ENCODE data around the gene METTL27.
"Not testable (repeated sequence)": the region's sequence is repeated elsewhere in the genome, so short reads cannot be mapped to it uniquely, and the experiment has no call there.

METTL27 gene

DNA sequence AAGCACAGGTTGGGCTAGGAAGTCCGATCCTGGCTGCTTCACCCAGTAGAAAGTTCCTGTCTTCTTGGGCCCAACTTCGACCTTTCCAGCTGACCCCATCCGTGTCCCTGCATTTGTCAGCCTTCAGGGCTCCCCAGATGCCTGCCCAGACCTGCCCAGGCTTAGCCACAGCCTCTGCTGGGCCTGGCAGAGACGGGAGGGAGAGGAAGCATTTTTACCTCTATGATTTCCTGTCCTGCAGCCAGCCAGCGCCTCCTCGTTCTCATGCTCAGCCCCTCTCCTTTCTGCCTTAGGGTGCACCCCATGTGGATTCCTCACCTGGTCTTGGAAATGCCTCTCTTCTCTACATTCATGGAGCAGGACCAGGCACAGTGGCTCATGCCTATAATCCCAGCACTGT, 3.7 kb downstream of the METTL27 start:
- no peak for DNase-seq

GRCh38 chr7:73837167-73837566, 5.1 kb downstream of the METTL27 start:
- not testable (repeated sequence) for DNase-seq

- no peak for DNase-seq
These were observed 7.6 kb downstream of the METTL27 start for GRCh38 chr7:73834626-73835191.

DNA sequence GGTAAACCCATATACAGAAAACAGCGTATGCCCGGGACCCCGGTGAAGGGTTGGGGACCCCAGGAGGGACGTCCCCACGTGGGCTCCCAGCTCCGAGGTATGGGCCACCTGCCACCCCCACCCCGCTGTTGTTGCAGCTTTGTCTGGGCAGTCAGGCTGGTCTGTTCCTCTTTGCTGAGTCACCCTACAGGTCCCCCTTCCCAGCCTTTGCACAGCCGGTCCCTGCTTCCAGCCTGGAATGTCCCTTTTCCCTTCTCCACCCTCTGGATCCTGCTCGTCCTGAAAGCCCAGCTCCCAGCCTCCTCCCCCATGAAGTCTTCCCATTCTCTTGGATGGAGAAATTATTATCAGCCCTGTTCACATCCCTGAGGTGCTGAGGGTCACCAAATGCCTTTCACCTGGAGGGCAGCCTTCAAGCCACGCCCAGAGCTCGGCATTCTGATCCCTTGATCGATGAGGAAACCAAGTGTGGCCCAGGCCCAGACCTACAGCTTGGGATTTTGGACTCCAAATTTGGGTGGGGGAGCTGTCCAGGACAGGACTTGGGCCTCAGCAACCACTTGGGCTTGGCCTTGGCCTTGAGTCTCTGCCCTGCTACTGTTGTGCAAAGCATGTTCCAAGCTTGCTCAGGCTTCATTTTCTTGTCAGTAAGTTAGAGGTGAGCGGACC, 8.9 kb downstream of the METTL27 start:
- DNase-seq = peak; percentile 95

DNA sequence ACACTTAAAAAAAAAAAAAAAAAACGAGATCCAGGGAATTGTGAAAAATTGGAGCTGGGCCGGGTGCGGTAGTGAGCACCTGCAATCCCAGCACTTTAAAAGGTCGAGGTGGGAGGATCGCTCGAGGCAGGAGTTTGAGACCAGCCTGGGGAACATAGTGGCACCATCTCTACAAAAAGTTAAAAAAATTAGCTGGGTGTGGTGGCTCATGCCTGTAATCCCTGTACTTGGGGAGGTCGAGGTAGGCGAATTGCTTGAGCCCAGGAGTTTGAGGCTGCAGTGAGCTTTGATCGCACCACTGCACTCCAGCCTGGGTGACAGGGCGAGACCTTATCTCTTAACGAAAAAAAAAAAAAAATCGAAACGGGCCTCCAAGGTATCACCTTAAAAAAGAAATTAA, 9.5 kb downstream of the METTL27 start:
- DNase-seq = no peak

- DNase-seq = peak; percentile 97
These were observed 10.3 kb downstream of the METTL27 start for GRCh38 chr7:73831834-73832651.

DNA sequence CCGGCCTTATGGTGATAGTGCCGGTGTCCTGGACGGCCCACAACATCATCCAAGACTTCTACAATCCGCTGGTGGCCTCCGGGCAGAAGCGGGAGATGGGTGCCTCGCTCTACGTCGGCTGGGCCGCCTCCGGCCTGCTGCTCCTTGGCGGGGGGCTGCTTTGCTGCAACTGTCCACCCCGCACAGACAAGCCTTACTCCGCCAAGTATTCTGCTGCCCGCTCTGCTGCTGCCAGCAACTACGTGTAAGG, 10.8 kb downstream of the METTL27 start:
- no peak for DNase-seq

DNA sequence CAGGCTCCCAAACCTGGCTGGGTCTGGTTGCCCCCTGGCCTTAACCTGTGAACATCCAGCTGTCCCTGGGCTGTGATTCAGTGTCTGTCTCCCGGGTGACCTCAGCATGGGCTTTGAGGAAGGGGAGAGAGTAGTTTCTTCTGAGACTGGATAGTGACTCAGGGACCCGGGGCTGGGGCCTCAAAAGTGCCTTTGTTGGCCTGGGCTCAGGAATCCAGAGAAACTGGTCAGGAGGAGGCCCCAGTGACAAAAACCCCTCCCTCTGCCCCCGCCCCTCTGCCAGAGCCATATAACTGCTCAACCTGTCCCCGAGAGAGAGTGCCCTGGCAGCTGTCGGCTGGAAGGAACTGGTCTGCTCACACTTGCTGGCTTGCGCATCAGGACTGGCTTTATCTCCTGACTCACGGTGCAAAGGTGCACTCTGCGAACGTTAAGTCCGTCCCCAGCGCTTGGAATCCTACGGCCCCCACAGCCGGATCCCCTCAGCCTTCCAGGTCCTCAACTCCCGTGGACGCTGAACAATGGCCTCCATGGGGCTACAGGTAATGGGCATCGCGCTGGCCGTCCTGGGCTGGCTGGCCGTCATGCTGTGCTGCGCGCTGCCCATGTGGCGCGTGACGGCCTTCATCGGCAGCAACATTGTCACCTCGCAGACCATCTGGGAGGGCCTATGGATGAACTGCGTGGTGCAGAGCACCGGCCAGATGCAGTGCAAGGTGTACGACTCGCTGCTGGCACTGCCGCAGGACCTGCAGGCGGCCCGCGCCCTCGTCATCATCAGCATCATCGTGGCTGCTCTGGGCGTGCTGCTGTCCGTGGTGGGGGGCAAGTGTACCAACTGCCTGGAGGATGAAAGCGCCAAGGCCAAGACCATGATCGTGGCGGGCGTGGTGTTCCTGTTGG, 11.4 kb downstream of the METTL27 start, which contains the start of gene CLDN4:
TSS of gene CLDN4 (plus strand) at position 316 of the 903 bp plus-strand sequence. CDS start at position 522, 206 bp downstream.
- DNase-seq = peak; percentile 99

DNA sequence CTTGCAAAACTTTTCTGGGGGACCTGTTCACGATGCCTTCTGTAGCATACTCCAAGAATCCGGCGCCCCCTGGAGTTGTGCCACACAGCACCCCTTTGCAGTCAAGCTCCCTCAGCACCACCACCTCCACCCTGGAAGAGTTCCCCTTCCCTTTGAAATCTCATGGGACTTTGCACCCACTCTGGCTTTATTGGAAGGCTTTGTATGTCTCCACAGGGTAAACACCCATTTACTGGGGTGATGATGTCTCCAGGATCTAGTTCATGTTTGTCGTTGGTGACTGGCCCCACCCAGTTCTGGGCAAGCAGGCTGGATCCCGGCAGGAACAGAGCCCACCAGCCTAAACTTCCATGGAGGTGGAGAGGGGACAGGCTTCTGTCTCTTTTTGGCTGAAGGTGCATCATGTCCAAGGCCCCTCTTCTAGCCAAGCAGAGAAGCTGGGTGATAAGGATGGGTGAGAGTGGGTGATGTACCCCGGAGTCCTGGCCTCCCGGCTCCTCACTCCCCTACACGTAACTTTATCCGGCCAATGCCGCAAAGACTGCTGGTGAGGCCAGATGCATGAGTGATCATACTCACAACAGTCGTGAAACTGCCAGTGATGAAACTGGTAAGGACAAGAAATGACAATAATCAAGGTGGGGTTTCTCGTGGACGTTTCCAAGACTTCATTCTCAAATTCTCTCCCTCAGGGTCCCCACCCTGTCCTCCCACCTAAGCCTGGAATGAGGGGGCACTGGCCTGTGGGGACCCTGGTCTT, 12.2 kb downstream of the METTL27 start:
- no peak for DNase-seq

- DNase-seq = peak; percentile 91
These were observed 12.8 kb downstream of the METTL27 start for GRCh38 chr7:73829505-73829904.

GRCh38 chr7:73828972-73829371, 13.3 kb downstream of the METTL27 start:
- DNase-seq = no peak

DNA sequence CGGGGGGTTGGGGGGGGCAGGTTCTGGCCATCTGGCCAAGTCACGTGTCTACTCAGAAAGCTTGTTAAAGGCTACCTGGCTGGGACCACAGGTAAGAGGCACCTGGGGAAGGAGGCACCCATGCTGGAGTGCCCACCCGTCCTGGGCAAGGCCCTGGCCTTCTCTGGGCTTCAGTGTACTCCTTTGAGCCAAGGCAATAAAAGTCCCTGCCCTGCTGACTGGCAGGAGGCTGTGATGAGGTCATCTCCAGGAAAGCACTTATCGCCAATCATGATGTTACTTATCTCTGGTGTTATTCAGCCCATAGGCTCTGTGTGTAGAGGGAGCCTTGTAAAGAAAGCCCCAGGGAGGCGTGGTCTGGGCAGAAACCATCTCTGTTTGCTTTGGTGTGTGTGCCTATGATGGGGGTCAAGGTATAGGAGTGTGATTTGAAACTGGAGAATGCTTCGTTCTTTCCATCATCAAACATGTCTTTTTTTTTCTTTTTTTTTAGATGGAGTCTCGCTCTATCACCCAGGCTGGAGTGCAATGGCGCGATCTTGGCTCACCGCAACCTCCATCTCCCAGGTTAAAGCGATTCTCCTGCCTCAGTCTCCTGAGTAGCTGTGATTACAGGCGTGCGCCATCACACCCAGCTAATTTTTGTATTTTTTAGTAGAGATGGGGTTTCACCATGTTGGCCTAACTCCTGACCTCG, 14.1 kb downstream of the METTL27 start:
- DNase-seq = peak; percentile 94

DNA sequence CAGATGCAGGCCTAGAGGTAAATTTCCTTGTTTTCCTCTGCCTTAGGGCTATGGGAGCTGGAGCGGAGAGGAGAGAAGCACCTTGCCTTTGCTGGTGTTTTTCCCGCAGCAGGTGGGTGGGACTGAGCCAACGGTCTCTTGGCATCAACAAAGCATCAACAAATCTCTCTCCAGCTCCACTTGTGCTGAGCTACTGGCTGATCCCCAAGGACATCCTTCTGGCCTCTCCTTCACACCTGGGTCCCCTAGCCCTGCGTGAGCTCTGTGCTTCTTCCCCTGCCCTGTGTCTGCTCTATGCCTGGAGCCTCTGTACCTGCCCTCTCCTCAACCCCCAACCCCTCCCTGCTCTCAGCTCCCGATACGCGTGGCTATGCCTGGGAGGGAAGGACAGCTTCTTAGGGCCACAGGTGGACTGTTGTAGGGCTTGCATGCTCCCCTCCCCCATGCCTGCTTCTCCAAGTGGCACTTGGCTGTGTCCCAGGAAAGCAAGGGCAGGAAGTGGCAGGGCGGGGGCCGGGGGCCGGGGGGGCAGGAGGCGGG, 14.7 kb downstream of the METTL27 start:
- DNase-seq = peak; percentile 85

DNA sequence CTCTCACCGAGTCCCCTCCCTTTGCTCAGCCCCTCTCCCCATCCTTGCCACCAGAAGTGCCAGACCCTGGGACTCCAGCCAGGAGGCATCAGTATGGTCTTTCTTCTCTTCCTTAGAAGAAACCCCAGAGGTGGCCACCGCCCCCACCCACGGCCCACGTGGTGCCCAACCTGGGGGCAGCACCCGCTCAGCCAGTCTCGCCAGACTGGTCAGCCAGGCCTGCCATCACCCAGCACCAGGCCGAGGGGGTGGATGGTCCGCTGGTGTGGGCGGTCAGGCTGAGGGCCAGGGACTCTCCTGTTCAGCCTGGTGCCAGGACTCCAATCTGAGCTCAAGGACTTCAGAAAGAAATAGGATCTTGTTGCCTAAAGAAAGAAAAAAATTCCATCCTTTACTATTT, 17.3 kb downstream of the METTL27 start:
- DNase-seq = no peak

DNA sequence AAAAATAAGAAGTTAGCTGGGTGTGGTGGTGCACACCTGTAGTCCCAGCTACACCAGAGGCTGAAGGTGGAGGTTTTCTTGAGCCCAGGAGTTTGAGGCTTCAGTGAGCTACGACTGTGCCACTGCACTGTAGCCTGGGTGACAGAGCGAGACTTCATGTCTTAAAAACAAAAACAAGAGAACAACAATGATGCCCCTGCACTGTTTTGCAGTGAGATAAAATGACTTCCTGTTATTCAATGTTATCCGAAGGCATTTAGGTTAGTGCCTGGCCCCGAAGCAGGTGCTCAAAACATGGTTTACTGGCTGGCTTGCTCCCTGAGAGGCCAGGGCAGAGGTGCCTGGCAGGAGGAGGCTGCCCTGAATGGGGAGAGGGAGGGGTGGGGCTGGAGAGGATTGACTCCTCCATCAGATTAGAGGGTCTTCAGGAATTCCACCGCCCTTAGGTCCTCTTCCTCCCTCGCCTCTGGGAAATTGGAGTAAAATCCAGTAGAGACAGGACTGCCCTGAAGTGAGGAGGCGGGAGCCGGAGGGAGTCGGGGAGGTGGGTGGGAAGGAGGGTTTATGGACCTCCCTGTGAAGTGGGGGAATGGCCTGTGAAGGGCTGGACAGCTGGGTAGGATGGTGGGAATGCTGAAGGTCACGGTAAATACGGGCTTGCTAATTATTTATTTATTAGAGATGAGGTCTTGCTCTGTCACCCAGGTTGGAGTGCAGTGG, 18.3 kb downstream of the METTL27 start:
- DNase-seq = no peak

DNA sequence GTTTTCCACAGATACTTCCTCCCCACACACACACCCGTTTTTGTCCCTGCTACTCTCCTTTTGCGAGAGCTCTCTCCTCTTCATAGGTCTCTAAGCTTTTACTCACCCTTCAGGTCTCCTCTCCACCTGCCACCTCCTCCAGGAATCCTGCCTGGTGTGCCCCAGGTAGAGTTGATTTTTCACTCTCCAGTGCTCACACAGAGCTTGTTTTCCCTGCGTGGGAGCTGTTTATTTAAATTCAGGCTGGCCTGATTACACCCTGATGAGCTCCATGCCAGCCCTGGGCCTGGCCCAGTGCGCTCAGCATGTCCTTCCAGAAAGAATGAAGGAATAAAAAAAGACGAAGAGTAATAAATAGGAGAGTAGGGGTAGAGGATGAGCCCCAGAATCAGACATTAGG, 19.1 kb downstream of the METTL27 start:
- no peak for DNase-seq

DNA sequence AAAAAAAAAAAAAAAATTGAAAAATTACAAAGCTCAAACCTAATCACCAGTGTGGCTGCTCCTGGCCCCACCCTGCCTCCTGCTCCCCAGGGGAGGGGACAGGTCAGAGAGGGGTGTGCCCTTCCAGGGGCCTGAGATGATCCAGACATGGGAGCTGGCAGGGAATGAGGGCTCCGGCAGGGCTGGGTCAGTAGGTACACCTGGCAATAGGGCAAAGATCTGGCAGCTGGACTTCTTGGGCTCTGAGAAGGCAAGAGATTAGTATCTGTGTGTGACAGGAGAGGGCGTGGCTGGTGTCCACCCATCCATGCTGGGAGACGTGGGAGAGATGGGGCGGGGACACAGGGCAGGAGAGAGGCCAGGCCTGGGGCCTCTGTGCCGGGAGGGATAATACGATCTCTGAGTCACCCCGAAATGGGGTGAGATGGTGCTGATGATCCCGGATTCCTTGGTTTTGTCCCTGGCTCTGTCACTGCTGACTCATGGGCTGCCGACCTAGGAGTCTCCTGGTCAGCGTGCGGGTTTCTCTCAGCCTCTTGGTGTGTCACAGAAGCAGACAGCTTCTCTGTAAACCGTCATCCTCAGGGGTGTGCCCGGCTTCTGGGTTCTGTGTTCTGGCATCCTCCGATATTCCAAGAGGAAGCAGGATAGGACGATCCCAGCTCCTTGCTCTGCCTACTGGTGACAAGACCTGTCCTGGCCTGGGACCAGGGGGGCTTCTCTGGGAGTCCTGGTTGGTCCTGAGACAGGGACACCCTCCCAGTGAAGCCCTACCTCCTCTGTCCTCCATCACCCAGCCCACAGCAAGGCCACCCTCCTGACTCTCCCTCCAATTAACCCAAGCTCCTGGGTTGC, 19.8 kb downstream of the METTL27 start:
- DNase-seq = peak; percentile 98

- not testable (repeated sequence) for DNase-seq
These were observed 20.6 kb downstream of the METTL27 start for GRCh38 chr7:73821597-73822285.

DNA sequence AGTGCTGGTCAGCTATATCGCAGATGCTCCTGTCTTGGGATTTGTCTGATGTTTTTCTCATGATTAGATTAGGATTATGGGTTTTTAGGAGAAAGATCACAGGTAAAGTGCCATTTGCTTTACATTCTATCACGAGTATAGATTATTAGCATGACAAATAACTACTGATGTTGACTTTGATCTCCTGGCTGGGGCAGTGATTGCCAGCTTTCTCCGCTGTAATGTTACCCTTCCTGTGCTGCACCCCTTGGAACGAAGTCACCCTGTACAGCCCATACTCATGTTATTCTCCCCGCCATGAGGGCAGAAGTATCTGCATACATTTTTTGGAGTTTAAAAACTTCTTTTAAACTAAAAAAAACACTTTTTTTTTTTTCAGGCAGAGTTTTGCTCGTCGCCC, 22.3 kb downstream of the METTL27 start:
- peak; percentile 16 for DNase-seq

Data from islet precursor cell (in vitro differentiated cells).